HTERT RPE-1 (cell line): ENCODE data around the gene ZPLD1.

ENCODE experiments used
- in situ Hi-C: fragments of 300-500 bp; cut with MboI; formaldehyde crosslinking; loops from 4 replicates; pipeline ENCODE4 v1.14.3; 2020; ENCODE audit warnings: low sequenced_read_pairs

Gene ZPLD1

GRCh38 chr3:102434715-102435114 lies at the start of gene ZPLD1:
ZPLD1 (plus strand) TSS chr3:102435015; CDS start chr3:102438488, 3,473 bp downstream.
- in situ Hi-C loops, result no loop called here

GRCh38 chr3:102390171-102390864 lies 44.5 kb upstream of the ZPLD1 start:
- in situ Hi-C loops, result no loop called here

- in situ Hi-C loops, result no loop called here
Measured at GRCh38 chr3:102390916-102391315, 43.9 kb upstream of the ZPLD1 start.

GRCh38 chr3:102391491-102391890 lies 43.3 kb upstream of the ZPLD1 start:
- in situ Hi-C loops, result no loop called here

- in situ Hi-C loops, result no loop called here
Measured at GRCh38 chr3:102394517-102394916, 40.3 kb upstream of the ZPLD1 start.

GRCh38 chr3:102398176-102398575 lies 36.6 kb upstream of the ZPLD1 start:
- in situ Hi-C loops, result no loop called here

- in situ Hi-C loops, result no loop called here
Measured at GRCh38 chr3:102398666-102399065, 36.1 kb upstream of the ZPLD1 start.

GRCh38 chr3:102400142-102400541 lies 34.7 kb upstream of the ZPLD1 start:
- in situ Hi-C loops, result no loop called here

GRCh38 chr3:102400766-102401165 lies 34.0 kb upstream of the ZPLD1 start:
- in situ Hi-C loops, result no loop called here

GRCh38 chr3:102410616-102411015 lies 24.2 kb upstream of the ZPLD1 start:
- in situ Hi-C loops, result no loop called here

- in situ Hi-C loops, result no loop called here
Measured at GRCh38 chr3:102415553-102415952, 19.3 kb upstream of the ZPLD1 start.

- in situ Hi-C loops, result no loop called here
Measured at GRCh38 chr3:102419786-102420185, 15.0 kb upstream of the ZPLD1 start.

GRCh38 chr3:102441832-102442231 lies 7.0 kb downstream of the ZPLD1 start:
- in situ Hi-C loops, result no loop called here

GRCh38 chr3:102443021-102443420 lies 8.2 kb downstream of the ZPLD1 start:
- in situ Hi-C loops, result no loop called here

- in situ Hi-C loops, result no loop called here
Measured at GRCh38 chr3:102444101-102444500, 9.3 kb downstream of the ZPLD1 start.

- in situ Hi-C loops, result no loop called here
Measured at GRCh38 chr3:102447272-102447671, 12.5 kb downstream of the ZPLD1 start.

GRCh38 chr3:102449341-102449740 lies 14.5 kb downstream of the ZPLD1 start:
- in situ Hi-C loops, result no loop called here

- in situ Hi-C loops, result no loop called here
Measured at GRCh38 chr3:102449930-102450329, 15.1 kb downstream of the ZPLD1 start.

GRCh38 chr3:102450976-102451375 lies 16.2 kb downstream of the ZPLD1 start:
- in situ Hi-C loops, result no loop called here

- in situ Hi-C loops, result no loop called here
Measured at GRCh38 chr3:102451543-102451942, 16.7 kb downstream of the ZPLD1 start.

- in situ Hi-C loops, result no loop called here
Measured at GRCh38 chr3:102454181-102454580, 19.4 kb downstream of the ZPLD1 start.

- in situ Hi-C loops, result no loop called here
Measured at GRCh38 chr3:102457644-102458043, 22.8 kb downstream of the ZPLD1 start.

- in situ Hi-C loops, result no loop called here
Measured at GRCh38 chr3:102460579-102460978, 25.8 kb downstream of the ZPLD1 start.
